SK-N-SH (cell line): ENCODE measurements around the gene SYT13. TPM values are rescaled to one million over a fixed set of nuclear protein-coding genes. Genes with fewer than 3 reads are reported as not detected.

Experiments
- CTCF ChIA-PET: fragments of 300-600, 350-600 bp; formaldehyde crosslinking; extraction: SDS; loops from one replicate; lab custom pipeline; 2021; lab: Yijun Ruan, JAX
- POLR2A ChIA-PET: fragments of 350-600 bp; sonication (Branson Sonifier 250); formaldehyde crosslinking; extraction: SDS; loops from one replicate; lab custom pipeline; 2020; ENCODE audit warnings: antibody characterized with exemption, inconsistent platforms; lab: Yijun Ruan, JAX
- DNase-seq: peaks from one replicate; pipeline ENCODE4 v3.0.0; 2012
- H2AFZ ChIP-seq: fragments of 200-600 bp; sonication (generic); 2 replicates; pipeline ENCODE4 v1.8.1; 2016; ENCODE audit warnings: antibody characterized with exemption, mild to moderate bottlenecking, low read depth
- H3F3A ChIP-seq: fragments of 200-600 bp; sonication (generic); replicated peaks from 2 replicates; pipeline ENCODE3; 2016; ENCODE audit warnings: antibody characterized with exemption, mild to moderate bottlenecking; ENCODE audit not compliant: insufficient read depth
- H3K27ac ChIP-seq, 2 experiments: fragments of 200-500 bp in 1 of 2; fragments of 200-600 bp in 1 of 2; sonication (Bioruptor generic) in 1 of 2; sonication (generic), shearing (Covaris generic) in 1 of 2; 2 replicates each; pipeline versions ENCODE4 v1.5.1 to v1.6.1; 2014 to 2016; ENCODE audit warnings: low read depth in 2 of 2, inconsistent platforms in 1 of 2, low read length in 1 of 2, mild to moderate bottlenecking in 1 of 2, mixed read lengths in 1 of 2
- H3K27me3 ChIP-seq: fragments of 200-600 bp; sonication (generic), shearing (Covaris generic); 2 replicates; pipeline ENCODE4 v1.6.1; 2016; ENCODE audit warnings: mixed run types; ENCODE audit not compliant: insufficient read depth
- H3K36me3 ChIP-seq, 2 experiments: fragments of 200-500 bp in 1 of 2; fragments of 200-600 bp in 1 of 2; sonication (Bioruptor generic) in 1 of 2; sonication (generic) in 1 of 2; replicated peaks in 1 of 2; 2 replicates each; pipeline versions ENCODE3 to v1.5.1; 2014 to 2016; ENCODE audit warnings: low read length in 1 of 2, mild to moderate bottlenecking in 1 of 2; ENCODE audit not compliant: insufficient read depth in 2 of 2, control insufficient read depth in 1 of 2
- H3K4me1 ChIP-seq, 2 experiments: fragments of 200-500 bp in 1 of 2; fragments of 200-600 bp in 1 of 2; sonication (Bioruptor generic) in 1 of 2; sonication (generic), shearing (Covaris generic) in 1 of 2; 2 replicates each; pipeline versions ENCODE4 v1.5.1 to v1.6.1; 2014 to 2016; ENCODE audit warnings: low read depth in 1 of 2, low read length in 1 of 2, mixed run types in 1 of 2; ENCODE audit not compliant: insufficient read depth in 2 of 2, control insufficient read depth in 1 of 2
- H3K4me2 ChIP-seq: fragments of 200-600 bp; sonication (generic), shearing (Covaris generic); 2 replicates; pipeline ENCODE4 v1.6.1; 2017; ENCODE audit warnings: mixed run types
- H3K4me3 ChIP-seq, 2 experiments: fragments of 200-500 bp in 1 of 2; fragments of 200-600 bp in 1 of 2; sonication (Bioruptor generic) in 1 of 2; sonication (generic), shearing (Covaris generic) in 1 of 2; 2 replicates each; pipeline versions ENCODE4 v1.5.1 to v1.8.1; 2014 to 2016; ENCODE audit warnings: low read depth in 2 of 2, inconsistent platforms in 1 of 2, low read length in 1 of 2, mild to moderate bottlenecking in 1 of 2, mixed read lengths in 1 of 2, moderate library complexity in 1 of 2
- H3K79me2 ChIP-seq: fragments of 200-600 bp; sonication (generic); 2 replicates; pipeline ENCODE4 v1.8.1; 2017; ENCODE audit warnings: mild to moderate bottlenecking; ENCODE audit not compliant: insufficient read depth
- H3K9ac ChIP-seq: fragments of 200-600 bp; sonication (generic); 2 replicates; pipeline ENCODE4 v1.6.1; 2017; ENCODE audit warnings: mixed run types
- H3K9me2 ChIP-seq: fragments of 200-600 bp; sonication (generic); 2 replicates; pipeline ENCODE4 v1.6.1; 2017; ENCODE audit warnings: mixed run types
- H3K9me3 ChIP-seq: fragments of 200-600 bp; sonication (generic); 2 replicates; pipeline ENCODE4 v1.6.1; 2017; ENCODE audit warnings: mixed run types, mild to moderate bottlenecking, moderate library complexity
- H4K20me1 ChIP-seq: fragments of 200-600 bp; sonication (generic); 2 replicates; pipeline ENCODE4 v1.6.1; 2017; ENCODE audit warnings: mild to moderate bottlenecking, mixed run types; ENCODE audit not compliant: insufficient read depth
- EP300 ChIP-seq, 2 experiments: IDR thresholded peaks; 2 replicates each; pipeline versions ENCODE4 v1.4.0 to v1.6.1; 2012; ENCODE audit warnings: borderline replicate concordance in 1 of 2, low read depth in 1 of 2, low read length in 1 of 2
- EZH2phosphoT487 ChIP-seq: fragments of 200-600 bp; sonication (generic); IDR thresholded peaks from 2 replicates; pipeline ENCODE4 v1.6.1; 2017; ENCODE audit warnings: low read depth, mixed run types, mild to moderate bottlenecking, antibody characterized with exemption, moderate library complexity, borderline replicate concordance
- FOSL2 ChIP-seq: IDR thresholded peaks from 2 replicates; pipeline ENCODE4 v1.4.0; 2012; ENCODE audit warnings: low read depth, mild to moderate bottlenecking, moderate library complexity, borderline replicate concordance
- FOXM1 ChIP-seq: IDR thresholded peaks from 2 replicates; pipeline ENCODE4 v1.4.0; 2012; ENCODE audit warnings: low read depth, mild to moderate bottlenecking
- GABPA ChIP-seq: IDR thresholded peaks from 2 replicates; pipeline ENCODE4 v1.4.0; 2012; ENCODE audit warnings: low read depth, mild to moderate bottlenecking
- JUND ChIP-seq: IDR thresholded peaks from 2 replicates; pipeline ENCODE4 v1.4.0; 2012
- MEF2A ChIP-seq: IDR thresholded peaks from 2 replicates; pipeline ENCODE4 v1.4.0; 2012; ENCODE audit warnings: low read depth, borderline replicate concordance
- MXI1 ChIP-seq: IDR thresholded peaks from 2 replicates; pipeline ENCODE4 v1.6.1; 2012; ENCODE audit warnings: mild to moderate bottlenecking, low read depth, low read length, improper control_type of control experiment
- NFIC ChIP-seq: IDR thresholded peaks from 2 replicates; pipeline ENCODE4 v1.4.0; 2012; ENCODE audit warnings: borderline replicate concordance
- PBX3 ChIP-seq: IDR thresholded peaks from 2 replicates; pipeline ENCODE4; 2012
- RAD21 ChIP-seq: IDR thresholded peaks from 2 replicates; pipeline ENCODE4 v1.6.1; 2012; ENCODE audit warnings: mild to moderate bottlenecking, low read length
- RXRA ChIP-seq: IDR thresholded peaks from 2 replicates; pipeline ENCODE4 v1.4.0; 2012; ENCODE audit warnings: low read depth, mild to moderate bottlenecking, borderline replicate concordance
- SIN3A ChIP-seq: IDR thresholded peaks from 2 replicates; pipeline ENCODE4 v1.6.1; 2012; ENCODE audit warnings: low read depth, mild to moderate bottlenecking, low read length, moderate library complexity, borderline replicate concordance
- SMC3 ChIP-seq: IDR thresholded peaks from 2 replicates; pipeline ENCODE4 v1.6.1; 2012; ENCODE audit warnings: low read depth, low read length, improper control_type of control experiment
- TCF12 ChIP-seq: IDR thresholded peaks from 2 replicates; pipeline ENCODE4 v1.4.0; 2012
- USF2 ChIP-seq: fragments of 150-350 bp; IDR thresholded peaks from 2 replicates; pipeline ENCODE4 v1.6.1; 2017; ENCODE audit warnings: antibody characterized with exemption, low read length, low read depth, borderline replicate concordance
- YY1 ChIP-seq: IDR thresholded peaks from 2 replicates; pipeline ENCODE4 v1.4.0; 2012; ENCODE audit warnings: low read depth, mild to moderate bottlenecking
- WGBS: methylation state at CpG from one replicate; pipeline ENCODE4 v1.1.6; 2017; ENCODE audit warnings: low lambda C conversion rate; 5-methylcytosine and 5-hydroxymethylcytosine counted together
- polyA plus RNA-seq, 3 experiments: library from polyadenylated mRNA; depleted of rRNA; stranded (reverse); fragments of >200 nt; gene quantifications; 2 replicates each; pipeline ENCODE4 v1.2.3, GENCODE V29; 2012

The SYT13 gene
- polyA plus RNA-seq, 1 of the 3 experiments (the other 2 are of a cell fraction), result not detected

GRCh38 chr11:45216031-45216430 lies 70.1 kb downstream of the SYT13 start:
- 83% methylated on average over 1 of the region's 1 CpG for WGBS
- CTCF ChIA-PET, result interaction anchor here (1.1 to 2.5 kb wide), 4 partner anchors 10 to 106 kb away, joined by 3 to 10 read pairs (median 5); no protein-coding TSS in a partner anchor
- Histone ChIP-seq H3K4me3 (no peak overlapping the region), H4K20me1 (no peaks in the 10 kb centered on the region), H3K4me2 (no peak overlapping the region), H2AFZ (no peak overlapping the region), H3K27me3 (no peaks in the 10 kb centered on the region), H3K4me1 (no peaks in the 10 kb centered on the region), H3K9me3 (no peaks in the 10 kb centered on the region), H3K9me2 (no peaks in the 10 kb centered on the region), H3F3A (no peaks in the 10 kb centered on the region), H3K79me2 (no peaks in the 10 kb centered on the region), H3K9ac (no peak overlapping the region), H3K36me3 (peaks cover 0 to 8% of the 10 kb centered on the region in 2 experiments), H3K27ac (no peak overlapping the region)
- TF ChIP-seq SMC3 (no peak), TCF12 (no peak)
- POLR2A ChIA-PET, result no interaction called here
- DNase-seq, result no peak

DNA sequence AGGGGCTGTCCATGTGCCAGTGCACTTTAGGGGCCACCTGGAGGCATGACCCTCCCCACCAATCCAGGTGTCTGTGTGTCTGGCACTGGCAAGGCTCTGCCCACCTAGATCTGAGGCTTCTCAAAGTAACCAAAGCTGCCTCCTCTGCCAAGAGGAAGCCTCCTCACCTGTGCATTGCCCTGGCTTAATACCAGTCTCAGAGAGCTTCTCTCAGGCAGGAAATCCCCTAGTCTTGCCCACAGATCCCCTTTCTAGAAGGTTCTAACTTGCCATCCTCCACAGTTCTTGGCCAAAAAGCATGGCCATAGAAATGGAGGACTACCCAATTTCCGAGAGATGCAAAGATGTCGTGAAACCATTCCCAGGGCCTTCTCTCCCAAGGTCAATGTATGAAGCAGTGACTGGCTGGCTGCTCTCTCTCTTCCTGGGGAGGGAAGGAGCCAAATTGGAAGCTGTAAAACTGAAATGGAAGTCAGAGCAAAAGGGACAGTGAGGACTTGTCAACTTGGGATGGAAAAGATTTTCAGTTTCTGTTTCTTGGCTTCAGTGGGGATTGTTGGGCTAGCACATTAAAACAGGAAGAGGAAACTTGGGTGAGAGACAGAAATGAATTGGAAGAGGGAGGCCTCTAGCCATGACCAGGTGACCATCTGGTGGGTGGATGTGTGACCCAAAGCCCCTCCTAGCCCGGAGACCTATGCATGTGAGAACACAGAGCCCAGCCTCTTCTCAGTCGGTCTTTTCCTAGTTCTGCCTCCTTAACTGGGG lies 70.9 kb downstream of the SYT13 start:
- H3K9me3 ChIP-seq, result no peaks in the 10 kb centered on the region
- no peaks in the 10 kb centered on the region for H3K4me1 ChIP-seq
- H4K20me1 ChIP-seq, result no peaks in the 10 kb centered on the region
- H3K4me3 ChIP-seq, result no peak overlapping the region
- H3K9ac ChIP-seq, result no peak overlapping the region
- H2AFZ ChIP-seq, result no peak overlapping the region
- H3K79me2 ChIP-seq, result no peaks in the 10 kb centered on the region
- no peak for DNase-seq
- no peak overlapping the region for H3K4me2 ChIP-seq
- POLR2A ChIA-PET, result no interaction called here
- no peaks in the 10 kb centered on the region for H3K9me2 ChIP-seq
- WGBS, result 81% methylated on average over 4 of the region's 4 CpGs
- H3K27me3 ChIP-seq, result no peaks in the 10 kb centered on the region
- CTCF ChIA-PET, result interaction anchor here (1.5 to 2.5 kb wide), 2 partner anchors 18 to 105 kb away, joined by 5 to 10 read pairs; no protein-coding TSS in a partner anchor
- H3K27ac ChIP-seq, result no peak overlapping the region
- H3F3A ChIP-seq, result no peaks in the 10 kb centered on the region
- H3K36me3 ChIP-seq, result peaks cover 0 to 7% of the 10 kb centered on the region in 2 experiments
- no peak for TF ChIP-seq SIN3A
- no peak for TF ChIP-seq PBX3
- no peak for TF ChIP-seq USF2
- TF ChIP-seq GABPA, result no peak
- no peak for TF ChIP-seq RAD21
- no peak for TF ChIP-seq NFIC
- TF ChIP-seq EZH2phosphoT487, result no peak
- TF ChIP-seq TCF12, result no peak
- no peak for TF ChIP-seq FOXM1
- TF ChIP-seq FOSL2, result no peak
- no peak for TF ChIP-seq MXI1
- no peak for TF ChIP-seq MEF2A
- no peak for TF ChIP-seq RXRA
- no peak for TF ChIP-seq SMC3
- no peak for TF ChIP-seq EP300 (IDR thresholded peaks at IDR 0.05; ENCODE audit: borderline replicate concordance in 1 of 2, low read depth in 1 of 2, low read length in 1 of 2)
- TF ChIP-seq YY1, result no peak
- TF ChIP-seq JUND, result no peak
